Activated naive CD4-positive, alpha-beta T cell (primary cell): ENCODE data around the gene CLEC9A.

Experiments
- DNase-seq, 4 experiments: peaks; one replicate each; lab custom pipeline; 2025; lab: John Stamatoyannopoulos, UW

The CLEC9A gene

GRCh38 chr12:10067264-10067663, 36.8 kb downstream of the CLEC9A start:
- DNase-seq, result no peak

- no peak for DNase-seq
Measured at GRCh38 chr12:10067942-10068341, 37.5 kb downstream of the CLEC9A start.

- no peak for DNase-seq
Measured at GRCh38 chr12:10068644-10069043, 38.2 kb downstream of the CLEC9A start.

GRCh38 chr12:10069099-10069498, 38.6 kb downstream of the CLEC9A start:
- no peak for DNase-seq

GRCh38 chr12:10069976-10070375, 39.5 kb downstream of the CLEC9A start:
- DNase-seq, result no peak

- DNase-seq, result no peak
Measured at GRCh38 chr12:10070380-10070779, 39.9 kb downstream of the CLEC9A start.

- no peak for DNase-seq
Measured at GRCh38 chr12:10072131-10072530, 41.6 kb downstream of the CLEC9A start.

- no peak for DNase-seq
Measured at GRCh38 chr12:10073261-10073660, 42.8 kb downstream of the CLEC9A start.

- no peak for DNase-seq
Measured at GRCh38 chr12:10075451-10075850, 45.0 kb downstream of the CLEC9A start.

- no peak for DNase-seq
Measured at GRCh38 chr12:10082117-10082874, 51.8 kb downstream of the CLEC9A start.

- no peak for DNase-seq
Measured at GRCh38 chr12:10084733-10085132, 54.3 kb downstream of the CLEC9A start.

- DNase-seq, result no peak
Measured at GRCh38 chr12:10086387-10086786, 55.9 kb downstream of the CLEC9A start.

- DNase-seq, result no peak
Measured at GRCh38 chr12:10088031-10088430, 57.5 kb downstream of the CLEC9A start.

- no peak for DNase-seq
Measured at GRCh38 chr12:10088955-10089900, 58.7 kb downstream of the CLEC9A start.

- DNase-seq, result no peak
Measured at GRCh38 chr12:10094646-10095395, 64.3 kb downstream of the CLEC9A start.

- DNase-seq, result no peak
Measured at GRCh38 chr12:10095971-10096370, 65.5 kb downstream of the CLEC9A start.

- DNase-seq, result no peak
Measured at GRCh38 chr12:10097521-10097920, 67.0 kb downstream of the CLEC9A start.

- DNase-seq, result no peak
Measured at GRCh38 chr12:10098791-10099190, 68.3 kb downstream of the CLEC9A start, which contains the start of gene CLEC1A. TSS of gene CLEC1A (minus strand) at chr12:10098985. CDS start at chr12:10098922, 63 bp downstream.

GRCh38 chr12:10101042-10101579, 70.6 kb downstream of the CLEC9A start:
- DNase-seq, result no peak

GRCh38 chr12:10101648-10102220, 71.3 kb downstream of the CLEC9A start:
- no peak for DNase-seq

- no peak for DNase-seq
Measured at GRCh38 chr12:10102322-10102721, 71.8 kb downstream of the CLEC9A start.
